ENCODE data around the gene CCDC201.

DNA sequence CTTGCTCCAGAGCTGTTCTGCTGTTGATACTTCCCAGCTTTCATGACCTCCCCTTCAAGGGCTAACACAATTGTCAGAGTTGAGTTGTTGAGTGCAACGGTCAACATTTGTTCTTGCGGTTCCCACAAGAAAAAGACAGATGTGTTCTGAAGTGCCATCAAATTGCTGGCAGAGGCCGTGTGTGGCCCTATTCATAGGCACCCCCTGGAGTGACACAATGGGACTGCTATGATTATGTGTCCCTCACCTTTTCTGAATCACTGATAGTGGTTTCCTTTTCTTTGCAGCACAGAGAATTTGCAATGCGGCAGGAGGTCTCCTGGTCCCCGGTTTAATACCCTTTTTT, 9.6 kb upstream of the CCDC201 start:
- TF ChIP-seq YY1 (IDR thresholded peaks at IDR 0.05; ENCODE audit: insufficient read depth, insufficient read length) (no peak), ZNF274 (IDR thresholded peaks at IDR 0.05; ENCODE audit: low read depth, low read length) (no peak)

All from NT2/D1 (cell line).